CD4-positive, alpha-beta T cell treated with Interleukin-2 at 100 ng/mL for 4 hours (primary cell): ENCODE data around the gene MSL3B.

Experiments
- DNase-seq: peaks from one replicate; pipeline ENCODE4 v3.0.0-alpha.2; 2020; ENCODE audit warnings: low spot score

The MSL3B gene

GRCh38 chr2:233853353-233853752 lies 14.8 kb downstream of the MSL3B start:
- DNase-seq = no peak

- DNase-seq = no peak
Observed at GRCh38 chr2:233852056-233852455, 16.1 kb downstream of the MSL3B start.

GRCh38 chr2:233851169-233851568 lies 17.0 kb downstream of the MSL3B start:
- DNase-seq = no peak

GRCh38 chr2:233850745-233851144 lies 17.4 kb downstream of the MSL3B start:
- DNase-seq = no peak

GRCh38 chr2:233849607-233850271 lies 18.4 kb downstream of the MSL3B start:
- DNase-seq = no peak

- DNase-seq = no peak
Observed at GRCh38 chr2:233848276-233848675, 19.9 kb downstream of the MSL3B start.

- no peak for DNase-seq
Observed at GRCh38 chr2:233847248-233847898, 20.8 kb downstream of the MSL3B start.

- DNase-seq = no peak
Observed at GRCh38 chr2:233846387-233847247, 21.6 kb downstream of the MSL3B start.

- no peak for DNase-seq
Observed at GRCh38 chr2:233845301-233846060, 22.7 kb downstream of the MSL3B start.

GRCh38 chr2:233844836-233845235 lies 23.4 kb downstream of the MSL3B start:
- DNase-seq = no peak

GRCh38 chr2:233844064-233844807 lies 23.9 kb downstream of the MSL3B start:
- DNase-seq = no peak

- DNase-seq = no peak
Observed at GRCh38 chr2:233841183-233841582, 27.0 kb downstream of the MSL3B start.

- DNase-seq = no peak
Observed at GRCh38 chr2:233840520-233840919, 27.7 kb downstream of the MSL3B start.

- no peak for DNase-seq
Observed at GRCh38 chr2:233839447-233839820, 28.8 kb downstream of the MSL3B start.

GRCh38 chr2:233838726-233839446 lies 29.3 kb downstream of the MSL3B start:
- no peak for DNase-seq

GRCh38 chr2:233838251-233838650 lies 29.9 kb downstream of the MSL3B start:
- DNase-seq = no peak

- DNase-seq = no peak
Observed at GRCh38 chr2:233837694-233838229, 30.4 kb downstream of the MSL3B start.

GRCh38 chr2:233836359-233836758 lies 31.8 kb downstream of the MSL3B start:
- DNase-seq = no peak

GRCh38 chr2:233835230-233836186 lies 32.7 kb downstream of the MSL3B start:
- DNase-seq = no peak
